Chondrocyte (in vitro differentiated cells): ENCODE results near the gene SPDYC. TPM values are rescaled to one million over a fixed set of nuclear protein-coding genes. Genes with fewer than 3 reads are reported as not detected.

Source experiments
- DNase-seq: peaks from one replicate; pipeline ENCODE4 v3.0.0; 2021; ENCODE audit warnings: mixed read lengths, low spot score
- H3K27ac Mint-ChIP-seq: one replicate; pipeline ENCODE4 v1.8.0; 2021; ENCODE audit warnings: mild to moderate bottlenecking, moderate library complexity, mixed read lengths; ENCODE audit not compliant: unreplicated experiment
- H3K27me3 Mint-ChIP-seq: 2 replicates; pipeline ENCODE4 v1.8.0; 2021; ENCODE audit warnings: low read depth, mixed read lengths
- H3K36me3 Mint-ChIP-seq: 2 replicates; pipeline ENCODE4 v1.8.0; 2021; ENCODE audit warnings: low read depth, mixed read lengths
- H3K4me1 Mint-ChIP-seq: 2 replicates; pipeline ENCODE4 v1.8.0; 2021; ENCODE audit warnings: low read depth, mild to moderate bottlenecking, mixed read lengths
- H3K4me3 Mint-ChIP-seq: one replicate; pipeline ENCODE4 v1.8.0; 2021; ENCODE audit warnings: mild to moderate bottlenecking, moderate library complexity, mixed read lengths; ENCODE audit not compliant: unreplicated experiment
- H3K9me3 Mint-ChIP-seq: 2 replicates; pipeline ENCODE4 v1.8.0; 2021; ENCODE audit warnings: low read depth, mixed read lengths
- total RNA-seq: library from RNA; stranded (reverse); gene quantifications from 3 replicates; pipeline ENCODE4 v1.2.1, GENCODE V29; 2021
- TF ChIP-seq, protein P1 (sequence below): fragments of 200-600 bp; sonication (generic); IDR thresholded peaks from 2 replicates; pipeline ENCODE4 v1.5.0; 2021; ENCODE audit warnings: antibody characterized with exemption, mild to moderate bottlenecking, moderate library complexity

Gene SPDYC
- total RNA-seq, 1 donor from 2014 or later: not detected

GRCh38 chr11:65185869-65186341 is 15.9 kb downstream of the SPDYC start:
- Mint-ChIP-seq H3K27ac (no peak overlapping the region), H3K36me3 (peaks cover 29% of the 10 kb centered on the region)

DNA sequence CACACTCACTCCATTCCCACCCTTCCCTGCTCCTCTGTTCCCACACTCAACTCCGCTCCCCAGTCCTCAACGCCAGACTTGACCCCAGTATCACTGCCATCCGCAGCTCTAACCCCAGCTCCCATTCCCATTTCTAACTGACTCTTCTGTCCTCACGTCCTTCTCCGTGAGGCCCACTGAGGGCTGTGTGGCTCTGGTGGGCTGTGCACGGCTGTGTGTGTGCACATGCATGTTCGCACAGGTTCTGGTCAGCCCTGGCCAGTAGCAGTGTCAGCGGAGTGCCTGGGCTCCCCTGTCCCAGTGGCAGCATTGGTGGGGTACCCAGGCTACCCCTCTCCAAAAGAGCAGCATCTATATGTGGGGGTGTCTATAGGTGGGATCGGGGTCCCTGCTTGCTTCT is 16.7 kb downstream of the SPDYC start:
- Mint-ChIP-seq H3K27ac (no peak overlapping the region), H3K4me1 (peaks cover 17% of the 10 kb centered on the region), H3K9me3 (no peaks in the 10 kb centered on the region), H3K36me3 (peaks cover 29% of the 10 kb centered on the region), H3K4me3 (no peak overlapping the region), H3K27me3 (no peaks in the 10 kb centered on the region)
- DNase-seq: no peak
- TF ChIP-seq, protein P1, sequence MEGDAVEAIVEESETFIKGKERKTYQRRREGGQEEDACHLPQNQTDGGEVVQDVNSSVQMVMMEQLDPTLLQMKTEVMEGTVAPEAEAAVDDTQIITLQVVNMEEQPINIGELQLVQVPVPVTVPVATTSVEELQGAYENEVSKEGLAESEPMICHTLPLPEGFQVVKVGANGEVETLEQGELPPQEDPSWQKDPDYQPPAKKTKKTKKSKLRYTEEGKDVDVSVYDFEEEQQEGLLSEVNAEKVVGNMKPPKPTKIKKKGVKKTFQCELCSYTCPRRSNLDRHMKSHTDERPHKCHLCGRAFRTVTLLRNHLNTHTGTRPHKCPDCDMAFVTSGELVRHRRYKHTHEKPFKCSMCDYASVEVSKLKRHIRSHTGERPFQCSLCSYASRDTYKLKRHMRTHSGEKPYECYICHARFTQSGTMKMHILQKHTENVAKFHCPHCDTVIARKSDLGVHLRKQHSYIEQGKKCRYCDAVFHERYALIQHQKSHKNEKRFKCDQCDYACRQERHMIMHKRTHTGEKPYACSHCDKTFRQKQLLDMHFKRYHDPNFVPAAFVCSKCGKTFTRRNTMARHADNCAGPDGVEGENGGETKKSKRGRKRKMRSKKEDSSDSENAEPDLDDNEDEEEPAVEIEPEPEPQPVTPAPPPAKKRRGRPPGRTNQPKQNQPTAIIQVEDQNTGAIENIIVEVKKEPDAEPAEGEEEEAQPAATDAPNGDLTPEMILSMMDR: no peak

More at GRCh38 chr11:65185869-65186341, 15.9 kb downstream of the SPDYC start:
- no peaks in the 10 kb centered on the region for H3K9me3 Mint-ChIP-seq
- no peak for DNase-seq
- no peak overlapping the region for H3K4me3 Mint-ChIP-seq
- H3K4me1 Mint-ChIP-seq: peaks cover 17% of the 10 kb centered on the region
- TF ChIP-seq, protein P1: peak; percentile 38
- H3K27me3 Mint-ChIP-seq: no peaks in the 10 kb centered on the region

- Mint-ChIP-seq H3K9me3 (no peaks in the 10 kb centered on the region), H3K4me3 (no peak overlapping the region), H3K27me3 (no peaks in the 10 kb centered on the region), H3K4me1 (peaks cover 17% of the 10 kb centered on the region), H3K27ac (no peak overlapping the region), H3K36me3 (peaks cover 30% of the 10 kb centered on the region)
- TF ChIP-seq, protein P1: no peak
- no peak for DNase-seq
These were observed 17.2 kb downstream of the SPDYC start for GRCh38 chr11:65187146-65187675.

DNA sequence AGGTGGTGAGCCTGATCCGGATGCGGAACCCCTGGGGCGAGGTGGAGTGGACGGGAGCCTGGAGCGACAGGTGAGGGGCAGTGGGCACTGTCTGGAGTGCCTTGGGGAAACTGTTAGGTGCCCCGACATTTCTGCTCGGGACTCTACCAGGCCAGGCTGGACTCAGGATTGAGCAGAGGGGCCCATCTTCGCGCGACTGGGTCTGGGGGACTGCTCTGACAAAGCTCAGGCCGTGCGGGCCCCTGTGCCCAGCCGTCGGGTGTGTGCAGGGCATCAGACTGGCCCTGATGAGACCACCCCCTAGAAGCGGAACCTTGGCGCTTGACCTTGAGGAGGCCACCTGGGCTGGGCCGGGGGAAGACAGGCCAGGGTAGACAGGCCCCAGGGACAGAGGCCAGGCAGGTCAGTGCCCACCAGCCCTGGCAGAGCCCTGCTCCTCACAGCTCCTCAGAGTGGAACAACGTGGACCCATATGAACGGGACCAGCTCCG is 18.0 kb downstream of the SPDYC start:
- TF ChIP-seq, protein P1: no peak
- no peak overlapping the region for H3K4me3 Mint-ChIP-seq
- peaks cover 29% of the 10 kb centered on the region for H3K36me3 Mint-ChIP-seq
- no peaks in the 10 kb centered on the region for H3K27me3 Mint-ChIP-seq
- no peaks in the 10 kb centered on the region for H3K9me3 Mint-ChIP-seq
- no peak overlapping the region for H3K27ac Mint-ChIP-seq
- DNase-seq: no peak
- peaks cover 9% of the 10 kb centered on the region for H3K4me1 Mint-ChIP-seq

GRCh38 chr11:65188486-65188885 is 18.5 kb downstream of the SPDYC start:
- TF ChIP-seq, protein P1: no peak
- peaks cover 31% of the 10 kb centered on the region for H3K36me3 Mint-ChIP-seq
- H3K4me3 Mint-ChIP-seq: no peak overlapping the region

More at GRCh38 chr11:65188486-65188885, 18.5 kb downstream of the SPDYC start:
- no peaks in the 10 kb centered on the region for H3K9me3 Mint-ChIP-seq
- no peak for DNase-seq
- no peak overlapping the region for H3K27ac Mint-ChIP-seq
- no peaks in the 10 kb centered on the region for H3K27me3 Mint-ChIP-seq
- peaks cover 4% of the 10 kb centered on the region for H3K4me1 Mint-ChIP-seq
